Measurements from ENCODE around the gene DAPK2. TPM values are rescaled to one million over a fixed set of nuclear protein-coding genes. Genes with fewer than 3 reads are reported as not detected.

DAPK2 gene
- total and polyA plus RNA-seq, 2 of the 4 experiments (the other 2 are of a cell fraction), result 0.34 to 0.36 TPM

DNA sequence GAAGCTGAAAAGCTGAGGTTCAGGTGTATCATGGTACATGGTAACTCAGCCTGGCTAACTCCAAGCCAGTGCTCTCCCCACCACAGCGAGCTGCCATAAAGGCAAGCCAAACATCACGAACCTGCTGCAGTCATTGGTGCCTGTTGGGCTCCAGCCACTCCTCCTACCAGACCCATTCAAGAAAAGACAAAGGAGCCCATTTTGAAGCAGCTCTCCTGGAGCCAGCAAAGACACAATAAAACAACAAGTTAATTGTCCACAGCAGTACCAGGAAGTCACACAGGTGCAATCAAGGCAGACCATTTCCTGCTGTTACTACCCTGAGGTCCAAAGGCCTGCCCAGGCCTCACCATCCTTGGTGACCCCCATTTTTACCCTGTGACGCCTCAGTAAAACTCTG, 77.6 kb downstream of the DAPK2 start:
- H3K9me1 ChIP-seq (ENCODE audit: insufficient read depth, low read length), result no peaks in the 10 kb centered on the region
- no peak overlapping the region for H3K27ac ChIP-seq (ENCODE audit: insufficient read depth, low read length)
- no CpG with 5 or more reads among the region's 3 CpGs for WGBS, 2 experiments (ENCODE audit: extremely low coverage in 2 of 2, insufficient read length in 1 of 2)
- in situ Hi-C loops (cut with MboI; ENCODE audit: low sequenced_read_pairs) (no loop called here), dilution Hi-C loops (cut with HindIII; ENCODE audit: low sequenced_read_pairs, unreplicated experiment) (no loop called here), intact Hi-C loops (cut with micrococcal nuclease) (no loop called here)
- H3K23ac ChIP-seq (ENCODE audit: low read depth, low read length), result no peak overlapping the region
- no peak overlapping the region for H2BK15ac ChIP-seq (ENCODE audit: low read depth, low read length)
- ATAC-seq (ENCODE audit: low read depth), result no peak
- H3K18ac ChIP-seq (ENCODE audit: low read depth, low read length), result no peak overlapping the region
- no peak for DNase-seq
- no peak overlapping the region for H4K8ac ChIP-seq (ENCODE audit: low read depth in 2 of 2, low read length in 2 of 2)
- H3K36me3 ChIP-seq (ENCODE audit: control insufficient read depth, insufficient read depth, low read length), result no peaks in the 10 kb centered on the region
- H3K79me1 ChIP-seq (ENCODE audit: low read depth in 1 of 2, low read length in 2 of 2), result no peaks in the 10 kb centered on the region
- no peak overlapping the region for H2AFZ ChIP-seq (replicated peaks; ENCODE audit: low read length, poor library complexity)
- peaks cover 6% of the 10 kb centered on the region; the same call in 1 of the 2 replicates for H3K27me3 ChIP-seq (ENCODE audit: control insufficient read depth, insufficient read depth, low read length)
- H3K4me2 ChIP-seq (ENCODE audit: low read depth, low read length), result no peak overlapping the region
- H2BK120ac ChIP-seq (ENCODE audit: low read depth, low read length), result no peak overlapping the region
- H4K5ac ChIP-seq (ENCODE audit: low read depth, low read length), result no peak overlapping the region
- no peak overlapping the region for H3K9ac ChIP-seq (ENCODE audit: low read depth, low read length)
- H3K14ac ChIP-seq (replicated peaks; ENCODE audit: low read depth, low read length), result no peak overlapping the region
- H3K9me3 ChIP-seq (ENCODE audit: control insufficient read depth, insufficient read depth, low read length), result no peaks in the 10 kb centered on the region
- H3K4ac ChIP-seq (ENCODE audit: low read depth, low read length), result no peak overlapping the region
- H3K4me1 ChIP-seq (ENCODE audit: control insufficient read depth, insufficient read depth, low read length), result peaks cover 9% of the 10 kb centered on the region
- H2AK5ac ChIP-seq (ENCODE audit: low read depth, low read length), result no peak overlapping the region
- no peak overlapping the region for H3K4me3 ChIP-seq (ENCODE audit: insufficient read depth, low read depth, low read length)
- POLR2A ChIA-PET (ENCODE audit: unreplicated experiment), result no interaction called here
- no peak overlapping the region for H2AK9ac ChIP-seq (replicated peaks; ENCODE audit: low read depth, low read length, poor library complexity)
- TF ChIP-seq CEBPB (IDR thresholded peaks at IDR 0.05; ENCODE audit: low read depth, low read length) (no peak), MAZ (IDR thresholded peaks at IDR 0.05; ENCODE audit: borderline replicate concordance, low read depth, low read length) (no peak), POLR2A (IDR thresholded peaks at IDR 0.05; ENCODE audit: low read depth, low read length) (no peak), BHLHE40 (IDR thresholded peaks at IDR 0.05; ENCODE audit: low read depth, low read length) (no peak)
- TF ChIP-seq, protein P1, sequence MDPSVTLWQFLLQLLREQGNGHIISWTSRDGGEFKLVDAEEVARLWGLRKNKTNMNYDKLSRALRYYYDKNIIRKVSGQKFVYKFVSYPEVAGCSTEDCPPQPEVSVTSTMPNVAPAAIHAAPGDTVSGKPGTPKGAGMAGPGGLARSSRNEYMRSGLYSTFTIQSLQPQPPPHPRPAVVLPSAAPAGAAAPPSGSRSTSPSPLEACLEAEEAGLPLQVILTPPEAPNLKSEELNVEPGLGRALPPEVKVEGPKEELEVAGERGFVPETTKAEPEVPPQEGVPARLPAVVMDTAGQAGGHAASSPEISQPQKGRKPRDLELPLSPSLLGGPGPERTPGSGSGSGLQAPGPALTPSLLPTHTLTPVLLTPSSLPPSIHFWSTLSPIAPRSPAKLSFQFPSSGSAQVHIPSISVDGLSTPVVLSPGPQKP (IDR thresholded peaks at IDR 0.05; ENCODE audit: borderline replicate concordance, low read depth, low read length), result no peak
- TF ChIP-seq, protein P2, sequence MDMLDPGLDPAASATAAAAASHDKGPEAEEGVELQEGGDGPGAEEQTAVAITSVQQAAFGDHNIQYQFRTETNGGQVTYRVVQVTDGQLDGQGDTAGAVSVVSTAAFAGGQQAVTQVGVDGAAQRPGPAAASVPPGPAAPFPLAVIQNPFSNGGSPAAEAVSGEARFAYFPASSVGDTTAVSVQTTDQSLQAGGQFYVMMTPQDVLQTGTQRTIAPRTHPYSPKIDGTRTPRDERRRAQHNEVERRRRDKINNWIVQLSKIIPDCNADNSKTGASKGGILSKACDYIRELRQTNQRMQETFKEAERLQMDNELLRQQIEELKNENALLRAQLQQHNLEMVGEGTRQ (IDR thresholded peaks at IDR 0.05; ENCODE audit: low read depth, low read length), result no peak
- H3K56ac ChIP-seq (ENCODE audit: extremely low read depth, insufficient read depth, low read length), result no peak overlapping the region
- H4K20me1 ChIP-seq (ENCODE audit: insufficient read depth, low read length), result no peaks in the 10 kb centered on the region
- no peak overlapping the region for H4K91ac ChIP-seq (ENCODE audit: insufficient read depth, low read depth, low read length)
- H2BK20ac ChIP-seq (ENCODE audit: low read depth, low read length), result no peak overlapping the region
- H2BK5ac ChIP-seq (ENCODE audit: low read depth, low read length, poor library complexity, severe bottlenecking), result no peak overlapping the region
- no TSS peak for BruUV-seq (replicated peaks)
- CTCF ChIA-PET, result interaction anchor here (1.3 kb wide), 1 partner anchor 18 kb away, joined by 3 read pairs; no protein-coding TSS in a partner anchor
